Cardiac muscle cell (in vitro differentiated cells and primary cell): Measurements from ENCODE around the gene PEX11B. TPM values are rescaled to one million over a fixed set of nuclear protein-coding genes. Genes with fewer than 3 reads are reported as not detected.

Experiments
- DNase-seq, 2 donors: peaks; one replicate each; pipeline versions ENCODE4 v3.0.0 to v3.0.0-alpha.2; 2010 to 2017; ENCODE audit warnings: low read depth in 1 of 2, low spot score in 1 of 2
- H3K27ac ChIP-seq: fragments of 200-600 bp; sonication (generic); 2 replicates; pipeline ENCODE4 v1.5.1; 2016
- H3K27me3 ChIP-seq: fragments of 200-600 bp; sonication (generic); 2 replicates; pipeline ENCODE4 v1.6.0; 2016; ENCODE audit warnings: control low read depth
- H3K36me3 ChIP-seq: fragments of 200-600 bp; sonication (generic); 2 replicates; pipeline ENCODE4 v1.5.1; 2016; ENCODE audit warnings: control low read depth
- H3K4me1 ChIP-seq: fragments of 200-600 bp; sonication (generic); 2 replicates; pipeline ENCODE4 v1.8.1; 2017; ENCODE audit warnings: low read depth, mild to moderate bottlenecking, mixed run types
- H3K4me3 ChIP-seq: fragments of 200-600 bp; sonication (generic); 2 replicates; pipeline ENCODE4 v1.5.1; 2016; ENCODE audit warnings: mild to moderate bottlenecking
- H3K9me3 ChIP-seq: fragments of 200-600 bp; sonication (generic); 2 replicates; pipeline ENCODE4 v1.5.1; 2017; ENCODE audit warnings: low read depth, mild to moderate bottlenecking, control low read depth
- polyA plus RNA-seq: library from polyadenylated mRNA; unstranded; fragments of >200 nt; fragmentation: Nextera tagmentation; extraction: Ambion mirVana; gene quantifications from 2 replicates; pipeline ENCODE4 v1.2.1, GENCODE V29; 2016
- total RNA-seq: library from RNA; depleted of rRNA; stranded (reverse); fragments of >200 nt; gene quantifications from 2 replicates; pipeline ENCODE4 v1.2.3, GENCODE V29; 2016
- TF ChIP-seq, protein P1 (sequence below): IDR thresholded peaks from 2 replicates; pipeline ENCODE4 v1.5.1; 2012; ENCODE audit warnings: low read depth, mild to moderate bottlenecking, low read length

The PEX11B gene
- total and polyA plus RNA-seq, 2 experiments from 2014 or later, result 28.2 to 42.3 TPM

DNA sequence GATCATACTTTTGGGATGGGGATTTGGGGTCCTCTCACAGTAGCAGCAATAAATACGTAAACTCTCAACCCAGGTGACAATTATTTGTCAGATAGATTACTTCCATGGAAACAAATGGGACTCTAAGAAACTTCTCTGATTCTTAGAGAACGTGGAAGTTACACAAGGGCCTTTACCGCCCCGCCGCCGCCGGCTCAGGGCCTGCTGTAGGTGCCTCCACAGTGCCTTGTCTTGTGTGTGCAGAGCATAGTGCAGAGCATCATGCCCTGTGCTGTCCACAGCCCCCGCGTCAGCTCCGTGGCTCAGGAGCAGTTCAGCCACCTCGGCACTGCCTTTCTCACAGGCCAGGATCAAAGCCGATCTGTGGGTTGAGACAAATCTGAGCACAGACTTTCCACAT lies 43.9 kb downstream of the PEX11B start:
- no peak for DNase-seq
- Histone ChIP-seq H3K9me3 (no peaks in the 10 kb centered on the region), H3K27ac (no peak overlapping the region), H3K27me3 (peaks cover 26% of the 10 kb centered on the region), H3K36me3 (no peaks in the 10 kb centered on the region), H3K4me1 (peaks cover 3% of the 10 kb centered on the region), H3K4me3 (no peak overlapping the region)
- TF ChIP-seq, protein P1, sequence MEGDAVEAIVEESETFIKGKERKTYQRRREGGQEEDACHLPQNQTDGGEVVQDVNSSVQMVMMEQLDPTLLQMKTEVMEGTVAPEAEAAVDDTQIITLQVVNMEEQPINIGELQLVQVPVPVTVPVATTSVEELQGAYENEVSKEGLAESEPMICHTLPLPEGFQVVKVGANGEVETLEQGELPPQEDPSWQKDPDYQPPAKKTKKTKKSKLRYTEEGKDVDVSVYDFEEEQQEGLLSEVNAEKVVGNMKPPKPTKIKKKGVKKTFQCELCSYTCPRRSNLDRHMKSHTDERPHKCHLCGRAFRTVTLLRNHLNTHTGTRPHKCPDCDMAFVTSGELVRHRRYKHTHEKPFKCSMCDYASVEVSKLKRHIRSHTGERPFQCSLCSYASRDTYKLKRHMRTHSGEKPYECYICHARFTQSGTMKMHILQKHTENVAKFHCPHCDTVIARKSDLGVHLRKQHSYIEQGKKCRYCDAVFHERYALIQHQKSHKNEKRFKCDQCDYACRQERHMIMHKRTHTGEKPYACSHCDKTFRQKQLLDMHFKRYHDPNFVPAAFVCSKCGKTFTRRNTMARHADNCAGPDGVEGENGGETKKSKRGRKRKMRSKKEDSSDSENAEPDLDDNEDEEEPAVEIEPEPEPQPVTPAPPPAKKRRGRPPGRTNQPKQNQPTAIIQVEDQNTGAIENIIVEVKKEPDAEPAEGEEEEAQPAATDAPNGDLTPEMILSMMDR, result no peak

DNA sequence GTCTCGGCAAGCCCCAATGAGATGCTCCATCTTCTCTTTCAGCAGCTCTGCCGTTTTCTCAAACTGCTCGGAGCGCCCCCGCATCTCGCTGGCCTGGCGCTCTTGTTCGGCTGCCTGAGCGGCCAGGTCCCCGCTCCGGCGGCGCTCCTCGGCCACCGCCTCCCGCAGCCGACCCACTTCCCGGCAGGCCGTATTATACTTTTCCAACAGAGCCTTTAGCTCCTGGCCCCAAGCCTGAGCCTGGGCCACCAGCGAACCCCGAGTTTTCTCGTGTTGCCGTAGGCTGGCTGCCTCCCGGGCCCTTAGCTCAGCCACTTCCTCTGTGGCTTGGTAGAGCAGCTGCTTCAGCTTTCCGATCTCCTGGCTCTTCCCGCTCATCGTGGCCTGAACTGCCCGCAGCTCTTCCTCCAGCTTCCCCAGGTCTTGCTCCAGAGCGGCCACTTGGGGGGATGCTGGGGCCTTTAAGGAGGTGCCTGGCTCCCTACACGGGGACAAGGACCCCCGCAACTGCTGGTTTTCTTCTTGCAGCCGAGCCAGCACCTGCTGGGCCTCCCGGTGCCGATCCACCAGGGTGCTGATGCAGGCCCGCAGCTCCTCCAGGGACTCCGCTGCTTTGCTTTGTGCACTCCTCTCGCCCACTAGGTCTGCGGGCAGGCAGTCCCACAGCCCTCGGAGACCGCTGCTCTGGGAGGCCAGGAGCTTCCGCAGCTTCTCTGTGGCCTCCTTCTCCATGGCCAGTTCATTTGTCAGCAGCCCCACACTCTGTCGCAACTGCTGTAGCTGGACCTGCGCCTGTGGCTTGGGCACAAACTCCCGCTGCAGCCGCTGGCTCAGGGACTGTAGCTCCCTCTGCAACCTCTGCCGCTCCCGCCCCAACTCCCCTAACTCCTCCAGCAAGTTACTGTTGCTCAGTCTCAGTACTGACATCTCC lies 46.3 kb downstream of the PEX11B start:
- H3K9me3 ChIP-seq, result no peaks in the 10 kb centered on the region
- TF ChIP-seq, protein P1, result no peak
- H3K4me1 ChIP-seq, result no peaks in the 10 kb centered on the region
- H3K36me3 ChIP-seq, result no peaks in the 10 kb centered on the region
- peaks cover 26% of the 10 kb centered on the region for H3K27me3 ChIP-seq
- no peak overlapping the region for H3K27ac ChIP-seq
- peak; percentile 13 to 55 for DNase-seq
- H3K4me3 ChIP-seq, result no peak overlapping the region

DNA sequence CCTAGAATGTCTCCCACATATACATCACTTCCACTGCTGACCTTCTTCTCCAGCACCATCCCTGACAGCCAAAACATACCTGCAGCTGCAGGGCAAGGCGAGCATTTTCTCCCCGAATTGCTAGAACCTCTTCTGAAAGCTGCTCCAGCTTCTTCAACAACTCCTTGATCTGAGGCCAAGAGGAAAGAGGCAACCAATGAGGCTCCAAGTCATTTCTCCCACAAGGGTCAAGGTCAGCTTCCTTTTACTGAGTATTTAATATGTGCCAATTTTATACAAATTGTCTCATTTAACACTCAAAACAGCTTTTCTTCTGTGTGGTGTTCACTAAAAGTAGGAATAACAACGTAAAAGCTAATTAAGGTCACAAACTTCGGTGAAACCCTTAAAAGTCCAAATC lies 50.3 kb downstream of the PEX11B start:
- Histone ChIP-seq H3K4me3 (no peak overlapping the region), H3K27me3 (peaks cover 21% of the 10 kb centered on the region), H3K27ac (no peak overlapping the region), H3K36me3 (no peaks in the 10 kb centered on the region), H3K9me3 (no peaks in the 10 kb centered on the region), H3K4me1 (no peaks in the 10 kb centered on the region)
- TF ChIP-seq, protein P1, result no peak
- DNase-seq, result no peak

- no peak overlapping the region for H3K27ac ChIP-seq
- no peaks in the 10 kb centered on the region for H3K27me3 ChIP-seq
- no peaks in the 10 kb centered on the region for H3K4me1 ChIP-seq
- DNase-seq, result no peak
- H3K9me3 ChIP-seq, result no peaks in the 10 kb centered on the region
- no peak overlapping the region for H3K4me3 ChIP-seq
- TF ChIP-seq, protein P1, result no peak
- no peaks in the 10 kb centered on the region for H3K36me3 ChIP-seq
These were observed 55.1 kb downstream of the PEX11B start for GRCh38 chr1:145863282-145864018.

Other genes with a start within 250 kb of the PEX11B start
- gene PDZK1, start 211.3 kb downstream of the PEX11B start, total RNA-seq, result 0.18 TPM in 1 of 2 replicates, not detected in the other
- gene PDZK1, start 211.3 kb downstream of the PEX11B start, polyA plus RNA-seq, result 0.50 and 0.77 TPM in 2 replicates
- not detected in 2 replicates for gene CD160, start 199.2 kb downstream of the PEX11B start, total RNA-seq
- 0.35 and 0.71 TPM in 2 replicates for gene CD160, start 199.2 kb downstream of the PEX11B start, polyA plus RNA-seq
- gene RNF115, start 94.6 kb downstream of the PEX11B start, total RNA-seq, result 15.7 and 18.8 TPM in 2 replicates
- 12.9 and 14.5 TPM in 2 replicates for gene RNF115, start 94.6 kb downstream of the PEX11B start, polyA plus RNA-seq
- 31.4 and 34.9 TPM in 2 replicates for gene POLR3C, start 94.5 kb downstream of the PEX11B start, total RNA-seq
- 33.2 and 44.6 TPM in 2 replicates for gene POLR3C, start 94.5 kb downstream of the PEX11B start, polyA plus RNA-seq
- 19.7 and 23.1 TPM in 2 replicates for gene NUDT17, start 73.1 kb downstream of the PEX11B start, total RNA-seq
- 15.7 and 17.0 TPM in 2 replicates for gene NUDT17, start 73.1 kb downstream of the PEX11B start, polyA plus RNA-seq
- gene PIAS3, start 59.6 kb downstream of the PEX11B start, total RNA-seq, result 22.2 and 23.7 TPM in 2 replicates
- 40.5 and 61.5 TPM in 2 replicates for gene PIAS3, start 59.6 kb downstream of the PEX11B start, polyA plus RNA-seq
- 0.11 TPM in 1 of 2 replicates, not detected in the other for gene ANKRD35, start 32.9 kb downstream of the PEX11B start, total RNA-seq
- gene ANKRD35, start 32.9 kb downstream of the PEX11B start, polyA plus RNA-seq, result 0.64 and 0.77 TPM in 2 replicates
- 1.9 and 3.0 TPM in 2 replicates for gene ITGA10, start 8.7 kb downstream of the PEX11B start, total RNA-seq
- gene ITGA10, start 8.7 kb downstream of the PEX11B start, polyA plus RNA-seq, result 5.6 and 6.1 TPM in 2 replicates
- gene RBM8A, start 8.8 kb upstream of the PEX11B start, total RNA-seq, result 282 and 329 TPM in 2 replicates
- gene RBM8A, start 8.8 kb upstream of the PEX11B start, polyA plus RNA-seq, result 272 and 289 TPM in 2 replicates
- 33.4 and 39.2 TPM in 2 replicates for gene LIX1L, start 39.3 kb upstream of the PEX11B start, total RNA-seq
- 46.4 and 59.0 TPM in 2 replicates for gene LIX1L, start 39.3 kb upstream of the PEX11B start, polyA plus RNA-seq
- gene ANKRD34A, start 45.9 kb upstream of the PEX11B start, total RNA-seq, result 4.3 and 5.7 TPM in 2 replicates
- gene ANKRD34A, start 45.9 kb upstream of the PEX11B start, polyA plus RNA-seq, result 2.7 and 5.4 TPM in 2 replicates
- 20.6 and 43.4 TPM in 2 replicates for gene POLR3GL, start 46.0 kb upstream of the PEX11B start, total RNA-seq
- gene POLR3GL, start 46.0 kb upstream of the PEX11B start, polyA plus RNA-seq, result 65.1 and 88.2 TPM in 2 replicates
- 190 and 260 TPM in 2 replicates for gene TXNIP, start 77.9 kb upstream of the PEX11B start, total RNA-seq
- gene TXNIP, start 77.9 kb upstream of the PEX11B start, polyA plus RNA-seq, result 172 and 303 TPM in 2 replicates
- 0.18 TPM in 1 of 2 replicates, not detected in the other for gene HJV, start 103.0 kb upstream of the PEX11B start, total RNA-seq
- gene HJV, start 103.0 kb upstream of the PEX11B start, polyA plus RNA-seq, result not detected in 2 replicates
- 1.1 and 1.2 TPM in 2 replicates for gene NBPF10, start 226.1 kb upstream of the PEX11B start, total RNA-seq
- 0.86 and 0.87 TPM in 2 replicates for gene NBPF10, start 226.1 kb upstream of the PEX11B start, polyA plus RNA-seq